ENCODE measurements around the gene POU2F1.

DNA sequence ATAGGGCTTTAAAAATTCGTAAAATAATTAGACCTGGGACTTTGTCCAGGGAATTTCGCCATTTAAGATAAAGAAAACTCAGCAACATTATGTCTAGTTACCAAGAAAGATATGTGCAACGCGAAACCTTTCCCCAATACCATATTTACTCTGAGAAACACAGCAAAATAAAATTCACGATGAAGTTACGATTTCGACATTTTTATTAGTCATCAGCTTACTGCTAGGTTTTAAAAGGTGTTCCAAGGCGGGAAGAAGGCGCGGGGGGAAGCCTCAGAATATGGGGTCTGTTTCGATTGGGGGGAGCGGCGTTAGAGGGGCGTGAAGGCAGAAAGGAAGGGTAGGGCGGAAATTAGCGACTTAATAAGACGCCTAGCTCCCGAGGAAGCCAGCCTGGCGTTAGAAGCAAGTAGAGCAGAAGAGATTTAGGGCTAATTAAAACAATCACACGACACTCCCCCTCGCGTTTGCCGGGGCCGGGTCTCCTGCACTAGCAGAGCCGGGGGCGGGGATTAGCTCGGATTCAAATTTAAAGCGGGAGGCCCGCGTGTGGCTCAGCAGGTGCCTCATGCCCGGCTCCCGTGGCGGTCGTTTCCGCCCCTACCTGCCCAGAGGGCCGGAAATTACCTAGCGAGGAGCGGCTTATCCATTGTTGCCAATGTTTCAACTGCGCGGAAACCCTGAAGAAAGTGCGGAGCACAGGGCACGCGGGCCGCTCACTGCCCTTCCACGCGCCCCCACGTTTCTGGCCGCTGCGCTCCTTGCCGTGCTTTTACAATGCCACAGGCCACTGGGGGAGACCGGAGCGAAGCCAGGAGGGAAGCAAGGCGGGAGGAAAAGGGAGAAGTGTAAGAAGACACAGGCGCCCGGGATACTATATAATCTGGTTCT lies 795 bp upstream of the POU2F1 start:
- TF ChIP-seq, protein P1, sequence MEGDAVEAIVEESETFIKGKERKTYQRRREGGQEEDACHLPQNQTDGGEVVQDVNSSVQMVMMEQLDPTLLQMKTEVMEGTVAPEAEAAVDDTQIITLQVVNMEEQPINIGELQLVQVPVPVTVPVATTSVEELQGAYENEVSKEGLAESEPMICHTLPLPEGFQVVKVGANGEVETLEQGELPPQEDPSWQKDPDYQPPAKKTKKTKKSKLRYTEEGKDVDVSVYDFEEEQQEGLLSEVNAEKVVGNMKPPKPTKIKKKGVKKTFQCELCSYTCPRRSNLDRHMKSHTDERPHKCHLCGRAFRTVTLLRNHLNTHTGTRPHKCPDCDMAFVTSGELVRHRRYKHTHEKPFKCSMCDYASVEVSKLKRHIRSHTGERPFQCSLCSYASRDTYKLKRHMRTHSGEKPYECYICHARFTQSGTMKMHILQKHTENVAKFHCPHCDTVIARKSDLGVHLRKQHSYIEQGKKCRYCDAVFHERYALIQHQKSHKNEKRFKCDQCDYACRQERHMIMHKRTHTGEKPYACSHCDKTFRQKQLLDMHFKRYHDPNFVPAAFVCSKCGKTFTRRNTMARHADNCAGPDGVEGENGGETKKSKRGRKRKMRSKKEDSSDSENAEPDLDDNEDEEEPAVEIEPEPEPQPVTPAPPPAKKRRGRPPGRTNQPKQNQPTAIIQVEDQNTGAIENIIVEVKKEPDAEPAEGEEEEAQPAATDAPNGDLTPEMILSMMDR (IDR thresholded peaks at IDR 0.05) = peak in 4 of 7 experiments; percentile 19 to 38 (median 30)
- peak in 2 of 3 donors; percentile 80 for TF ChIP-seq POLR2A (IDR thresholded peaks at IDR 0.05)

All from body of pancreas (tissue), 4 donors.